Smooth muscle cell of the umbilical artery (primary cell): ENCODE results near the gene NALCN. TPM values are rescaled to one million over a fixed set of nuclear protein-coding genes. Genes with fewer than 3 reads are reported as not detected.

ENCODE experiments used
- total RNA-seq: library from RNA; depleted of rRNA; stranded (reverse); fragments of >200 nt; gene quantifications from 2 replicates; pipeline ENCODE4 v1.2.3, GENCODE V29; 2014

NALCN gene
- 27.0 and 58.8 TPM in 2 replicates for total RNA-seq

GRCh38 chr13:101416181-101417042 is at the start of gene NALCN:
NALCN (minus strand) TSS chr13:101416508; CDS start chr13:101399126, 17,382 bp downstream.

GRCh38 chr13:101452519-101453485 is 36.5 kb upstream of the NALCN start, which contains the start of gene ITGBL1:
ITGBL1 (plus strand) TSS chr13:101452675; CDS start chr13:101452834, 159 bp downstream.

Other genes starting within 250 kb of the NALCN start
- gene ITGBL1, start 36.2 kb upstream of the NALCN start, total RNA-seq, result 6.6 and 49.9 TPM in 2 replicates